Gastroesophageal sphincter (tissue), 4 donors: Measurements from ENCODE around the gene MEGF6. TPM values are rescaled to one million over a fixed set of nuclear protein-coding genes. Genes with fewer than 3 reads are reported as not detected.

Experiments used
- ATAC-seq: fragments of 150-250 bp; one replicate; pipeline ENCODE4 v1.9.1; 2016; ENCODE audit warnings: mild to moderate bottlenecking, moderate library complexity
- H3K27ac ChIP-seq, 4 donors: fragments of 200-600 bp; sonication (generic) in 3 of 4; 1 replicate in 3 of 4; 2 replicates in 1 of 4; pipeline ENCODE4 v1.5.1; 2016 to 2019
- H3K27me3 ChIP-seq: fragments of 200-600 bp; sonication (generic); one replicate; pipeline ENCODE4 v1.5.1; 2019
- H3K36me3 ChIP-seq, 2 donors: fragments of 200-600 bp; sonication (generic); one replicate each; pipeline ENCODE4 v1.5.1; 2019; ENCODE audit warnings: control low read depth in 1 of 2
- H3K4me1 ChIP-seq, 3 donors: fragments of 200-600 bp; sonication (generic); 1 replicate in 2 of 3; 2 replicates in 1 of 3; pipeline ENCODE4 v1.5.1; 2016 to 2019; ENCODE audit warnings: control low read depth in 2 of 3
- H3K4me3 ChIP-seq, 2 donors: fragments of 200-600 bp; sonication (generic); one replicate each; pipeline ENCODE4 v1.5.1; 2019; ENCODE audit warnings: mild to moderate bottlenecking in 1 of 2, moderate library complexity in 1 of 2
- H3K9me3 ChIP-seq, 3 donors: fragments of 200-600 bp; sonication (generic); one replicate each; pipeline ENCODE4 v1.5.1; 2017 to 2019; ENCODE audit warnings: control low read depth in 2 of 3
- EP300 ChIP-seq: sonication (generic); formaldehyde crosslinking; IDR thresholded peaks from one replicate; pipeline ENCODE4 v1.6.1; 2017; ENCODE audit warnings: antibody characterized with exemption, mild to moderate bottlenecking
- POLR2A ChIP-seq, 2 donors: fragments of 450-650 bp; IDR thresholded peaks; one replicate each; pipeline ENCODE4 v1.6.1; 2017; ENCODE audit warnings: antibody characterized with exemption in 2 of 2, mild to moderate bottlenecking in 2 of 2, moderate library complexity in 1 of 2
- POLR2AphosphoS5 ChIP-seq: sonication (generic); formaldehyde crosslinking; IDR thresholded peaks from one replicate; pipeline ENCODE4 v1.6.1; 2017; ENCODE audit warnings: antibody characterized with exemption
- WGBS, 2 donors: methylation state at CpG; one replicate each; pipeline ENCODE4 v1.1.5; 2018; ENCODE audit warnings: low coverage in 1 of 2; 5-methylcytosine and 5-hydroxymethylcytosine counted together
- total RNA-seq, 4 donors: library from RNA; depleted of rRNA; stranded (reverse); fragments of >200 nt; gene quantifications; one replicate each; pipeline ENCODE4 v1.1.0, GENCODE V29; 2016
- TF ChIP-seq, protein P1 (sequence below), 4 experiments: fragments of 200-600 bp in 2 of 4; fragments of 450-650 bp in 2 of 4; sonication (generic) in 1 of 4; IDR thresholded peaks; one replicate each; pipeline ENCODE4 v1.5.1; 2017 to 2019; ENCODE audit warnings: antibody characterized with exemption in 4 of 4, mild to moderate bottlenecking in 2 of 4, moderate library complexity in 2 of 4

MEGF6 gene
- total RNA-seq, 4 donors from 2014 or later, result 4.7 to 15.5 (median 10.8) TPM

DNA sequence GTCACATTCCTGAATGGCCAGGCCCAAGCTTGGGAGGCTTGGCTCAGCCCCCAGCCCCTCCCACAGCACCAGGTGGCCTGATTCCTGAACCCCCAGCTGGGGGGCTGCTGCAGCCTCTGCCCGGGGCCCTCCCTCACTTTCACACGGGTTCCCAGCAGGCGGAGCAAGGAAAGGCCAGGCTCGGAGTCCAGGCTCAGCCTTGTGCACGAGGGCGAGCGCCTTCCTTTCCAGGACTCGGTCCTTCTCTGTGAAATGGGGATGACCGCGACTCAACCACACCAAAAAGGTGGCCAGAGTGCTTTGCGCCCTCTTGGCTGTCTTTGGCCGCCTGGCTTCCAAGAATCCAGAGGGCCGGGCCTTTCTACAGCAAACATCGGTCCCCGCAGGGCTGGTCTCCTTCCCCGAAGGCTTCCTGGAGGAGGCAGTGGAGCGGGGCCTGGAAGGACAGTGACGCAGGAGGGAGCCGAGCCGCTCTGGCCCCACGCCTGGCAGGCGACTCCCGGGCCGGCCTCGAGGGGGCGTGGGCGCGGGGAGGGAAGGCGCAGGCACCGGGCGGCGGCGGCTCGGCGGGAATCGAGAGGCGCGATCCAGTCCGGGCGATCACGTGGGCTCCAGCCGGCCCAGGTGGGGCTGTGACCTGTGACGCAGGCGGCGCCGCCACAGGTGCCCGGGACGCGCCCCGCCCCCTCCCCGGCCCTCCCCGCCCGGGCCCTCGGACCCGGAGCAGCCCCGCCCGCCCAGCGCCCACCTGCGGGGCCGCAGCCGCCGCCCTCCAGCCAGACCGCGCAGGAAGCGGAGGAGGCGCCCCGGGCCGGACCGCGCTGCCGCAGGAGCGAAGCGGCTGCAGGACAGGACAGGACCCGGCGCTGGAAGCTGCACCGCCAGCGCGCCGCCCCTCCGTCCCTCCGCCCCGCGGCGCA, 157.2 kb downstream of the MEGF6 start, which contains the start of gene ARHGEF16:
Gene ARHGEF16 (plus strand): TSS at position 775 of the 920 bp plus-strand sequence. CDS start 8,420 bp downstream, outside the sequence.
- no peak for TF ChIP-seq POLR2A (IDR thresholded peaks at IDR 0.05)
- TF ChIP-seq, protein P1, sequence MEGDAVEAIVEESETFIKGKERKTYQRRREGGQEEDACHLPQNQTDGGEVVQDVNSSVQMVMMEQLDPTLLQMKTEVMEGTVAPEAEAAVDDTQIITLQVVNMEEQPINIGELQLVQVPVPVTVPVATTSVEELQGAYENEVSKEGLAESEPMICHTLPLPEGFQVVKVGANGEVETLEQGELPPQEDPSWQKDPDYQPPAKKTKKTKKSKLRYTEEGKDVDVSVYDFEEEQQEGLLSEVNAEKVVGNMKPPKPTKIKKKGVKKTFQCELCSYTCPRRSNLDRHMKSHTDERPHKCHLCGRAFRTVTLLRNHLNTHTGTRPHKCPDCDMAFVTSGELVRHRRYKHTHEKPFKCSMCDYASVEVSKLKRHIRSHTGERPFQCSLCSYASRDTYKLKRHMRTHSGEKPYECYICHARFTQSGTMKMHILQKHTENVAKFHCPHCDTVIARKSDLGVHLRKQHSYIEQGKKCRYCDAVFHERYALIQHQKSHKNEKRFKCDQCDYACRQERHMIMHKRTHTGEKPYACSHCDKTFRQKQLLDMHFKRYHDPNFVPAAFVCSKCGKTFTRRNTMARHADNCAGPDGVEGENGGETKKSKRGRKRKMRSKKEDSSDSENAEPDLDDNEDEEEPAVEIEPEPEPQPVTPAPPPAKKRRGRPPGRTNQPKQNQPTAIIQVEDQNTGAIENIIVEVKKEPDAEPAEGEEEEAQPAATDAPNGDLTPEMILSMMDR (IDR thresholded peaks at IDR 0.05), result peak in 3 of 4 experiments; percentile 18 to 54 (median 34)
- peak within 1 kb of the TSS; percentile 26 to 57 for H3K4me3 ChIP-seq
- ATAC-seq, result peak; percentile 50
- WGBS, 2 donors, result no CpG with 5 or more reads among the region's 84 CpGs
- H3K27me3 ChIP-seq, result peaks cover 83% of the 10 kb centered on the region
- H3K9me3 ChIP-seq, result no peaks in the 10 kb centered on the region
- H3K4me1 ChIP-seq, result peaks cover 0 to 39% (median 13%) of the 10 kb centered on the region in 3 donors
- peak within 1 kb of the TSS in 3 of 4 donors; percentile 41 to 69 (median 51) for H3K27ac ChIP-seq
- no peaks in the 10 kb centered on the region for H3K36me3 ChIP-seq

DNA sequence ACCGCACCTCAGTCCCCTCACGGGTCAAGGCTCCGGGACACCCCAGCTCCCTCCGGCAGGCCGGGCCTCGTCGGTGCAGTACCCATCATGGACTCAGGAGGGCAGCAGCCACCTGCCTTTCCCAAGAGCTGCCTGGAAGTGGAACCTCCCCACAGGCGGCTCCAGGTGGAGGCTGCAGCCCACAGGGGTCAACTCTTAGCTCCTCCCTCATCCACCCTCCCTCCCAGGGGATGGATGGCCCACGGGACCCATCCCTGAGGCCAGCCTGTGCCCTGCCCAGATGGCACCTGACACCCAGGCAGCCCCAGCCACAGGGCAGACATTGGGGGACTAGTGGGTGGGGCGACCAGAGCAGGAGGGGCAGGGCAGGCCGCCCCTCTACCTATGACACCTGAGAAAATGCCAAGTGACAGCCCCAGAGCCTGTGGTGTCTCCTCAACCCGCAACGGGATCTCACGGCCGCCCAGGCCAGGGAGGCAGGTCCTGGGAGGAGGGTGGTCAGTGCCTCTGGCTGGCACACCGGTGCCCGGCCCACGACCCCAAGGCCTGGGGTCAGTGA, 158.0 kb downstream of the MEGF6 start:
- H3K27ac ChIP-seq, result no peak overlapping the region
- H3K4me1 ChIP-seq, result peaks cover 0 to 36% (median 13%) of the 10 kb centered on the region in 3 donors
- WGBS, 2 donors, result no CpG with 5 or more reads among the region's 18 CpGs
- no peak overlapping the region for H3K4me3 ChIP-seq
- peaks cover 83% of the 10 kb centered on the region for H3K27me3 ChIP-seq
- peak; percentile 64 for ATAC-seq
- H3K36me3 ChIP-seq, result no peaks in the 10 kb centered on the region
- TF ChIP-seq EP300, result no peak
- TF ChIP-seq, protein P1 (IDR thresholded peaks at IDR 0.05), result peak in 3 of 4 experiments; percentile 72 to 91 (median 89)
- TF ChIP-seq POLR2AphosphoS5, result no peak
- TF ChIP-seq POLR2A (IDR thresholded peaks at IDR 0.05), result no peak
- H3K9me3 ChIP-seq, result no peaks in the 10 kb centered on the region

DNA sequence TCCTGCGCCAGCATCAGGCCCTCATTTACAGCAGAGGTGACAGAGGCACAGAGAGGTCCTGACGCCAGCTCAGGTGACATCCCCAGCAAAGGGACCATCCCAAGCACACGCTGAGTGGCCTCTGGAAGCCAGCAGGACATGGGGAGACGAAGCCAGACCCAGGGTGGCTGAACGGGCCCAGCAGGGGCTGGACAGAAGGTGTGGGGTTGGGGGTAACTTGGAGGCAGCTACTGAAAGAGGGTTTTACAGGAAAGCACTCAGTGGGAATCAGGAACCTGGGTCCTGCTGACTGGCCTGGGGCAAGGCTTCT, 158.5 kb downstream of the MEGF6 start:
- Histone ChIP-seq H3K4me3 (no peak overlapping the region), H3K27me3 (peaks cover 87% of the 10 kb centered on the region), H3K27ac (no peak overlapping the region), H3K9me3 (peaks cover 0 to 3% (median 0%) of the 10 kb centered on the region in 3 donors), H3K4me1 (peaks cover 0 to 32% (median 13%) of the 10 kb centered on the region in 3 donors), H3K36me3 (no peaks in the 10 kb centered on the region)
- no CpG with 5 or more reads among the region's 5 CpGs for WGBS, 2 donors
- no peak for ATAC-seq
- no peak for TF ChIP-seq EP300
- no peak for TF ChIP-seq POLR2A (IDR thresholded peaks at IDR 0.05)

DNA sequence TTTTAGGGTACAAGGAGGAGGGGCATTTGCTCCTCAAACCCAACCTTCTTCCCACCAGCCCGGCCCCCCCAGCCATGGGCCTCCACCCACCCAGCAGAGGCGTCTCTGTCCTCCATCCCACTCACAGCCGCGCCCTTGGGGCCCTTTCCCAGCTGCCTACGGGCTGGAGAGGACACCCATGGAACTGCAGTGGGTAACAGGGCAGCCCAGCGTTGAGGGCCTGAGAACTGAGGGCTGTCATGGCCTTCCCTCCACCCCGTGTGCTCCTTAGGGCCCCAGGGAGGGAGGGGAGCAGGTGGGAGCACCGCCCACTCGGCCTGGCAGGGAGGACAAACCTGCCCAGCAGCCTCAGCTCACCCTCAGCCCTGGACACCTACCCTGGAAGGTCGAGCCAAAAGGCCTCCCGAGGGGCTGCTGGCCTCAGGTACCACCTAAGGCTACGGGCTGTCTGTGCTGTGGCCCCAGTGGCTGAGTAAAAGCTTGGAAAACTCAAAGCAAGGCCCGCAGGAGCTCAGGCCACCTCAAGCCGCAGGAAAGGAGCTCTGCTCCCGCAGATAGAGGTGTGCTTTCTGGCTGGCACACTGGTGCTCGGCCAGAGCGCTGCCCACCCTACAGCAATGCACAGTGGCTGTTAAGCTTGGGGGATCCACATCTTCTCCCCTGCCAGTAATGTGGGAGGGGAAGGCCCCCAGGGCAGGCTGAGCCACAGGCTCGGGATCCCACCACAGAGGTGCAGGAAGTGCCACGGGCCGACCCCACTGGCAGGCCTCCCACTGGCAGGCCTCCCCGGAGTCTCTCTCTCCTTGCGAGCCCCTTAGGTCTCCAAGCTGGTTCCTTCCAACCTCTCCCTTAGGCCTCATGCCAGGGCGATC, 159.1 kb downstream of the MEGF6 start:
- TF ChIP-seq POLR2AphosphoS5, result no peak
- TF ChIP-seq POLR2A (IDR thresholded peaks at IDR 0.05), result no peak
- TF ChIP-seq EP300, result no peak
- TF ChIP-seq, protein P1 (IDR thresholded peaks at IDR 0.05), result no peak
- Histone ChIP-seq H3K27ac (no peak overlapping the region), H3K36me3 (no peaks in the 10 kb centered on the region), H3K9me3 (peaks cover 0 to 9% (median 0%) of the 10 kb centered on the region in 3 donors), H3K27me3 (peaks cover 90% of the 10 kb centered on the region), H3K4me3 (no peak overlapping the region), H3K4me1 (peaks cover 0 to 26% (median 13%) of the 10 kb centered on the region in 3 donors)
- no CpG with 5 or more reads among the region's 23 CpGs for WGBS, 2 donors
- ATAC-seq, result no peak

DNA sequence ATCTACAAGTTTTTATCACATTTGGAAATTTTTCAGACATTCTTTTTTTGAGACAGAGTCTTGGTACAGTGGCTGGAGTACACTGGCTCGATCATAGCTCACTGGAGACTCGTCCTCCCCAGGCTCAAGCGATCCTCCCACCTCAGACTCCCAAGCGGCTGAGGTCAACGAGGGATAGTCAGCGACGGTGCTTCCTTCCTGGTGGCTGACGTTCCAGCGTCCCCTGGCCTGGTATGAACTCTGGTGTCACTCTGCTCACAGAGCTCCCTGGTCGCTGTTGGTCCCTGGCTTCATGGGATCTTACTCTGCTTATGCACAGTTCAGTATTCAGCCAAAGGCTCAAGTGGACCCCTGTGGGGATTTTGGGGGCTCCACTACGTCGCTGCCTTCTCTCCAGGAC, 160.3 kb downstream of the MEGF6 start:
- ATAC-seq, result no peak
- WGBS, 2 donors, result 50 to 77% methylated on average over 4 to 7 of the region's 12 CpGs
- H3K4me3 ChIP-seq, result no peak overlapping the region
- no peaks in the 10 kb centered on the region for H3K36me3 ChIP-seq
- H3K4me1 ChIP-seq, result peaks cover 0 to 26% (median 13%) of the 10 kb centered on the region in 3 donors
- H3K27ac ChIP-seq, result no peak overlapping the region
- no peak for TF ChIP-seq POLR2AphosphoS5
- TF ChIP-seq EP300, result no peak
- TF ChIP-seq, protein P1 (IDR thresholded peaks at IDR 0.05), result no peak
- TF ChIP-seq POLR2A (IDR thresholded peaks at IDR 0.05), result no peak
- H3K9me3 ChIP-seq, result peaks cover 0 to 19% (median under 1%) of the 10 kb centered on the region in 3 donors
- peaks cover 80% of the 10 kb centered on the region for H3K27me3 ChIP-seq
